Heart left ventricle (tissue), 13 donors: ENCODE measurements around the gene TTC12.

Experiments used
- CTCF ChIP-seq, 12 donors: fragments of 200-600 bp; sonication (generic) in 4 of 12; IDR thresholded peaks; one replicate each; pipeline versions ENCODE4 v1.5.0 to v1.8.0; 2018 to 2022; ENCODE audit warnings: antibody characterized with exemption in 12 of 12, mild to moderate bottlenecking in 5 of 12
- POLR2A ChIP-seq, 2 donors: fragments of 450-650 bp; IDR thresholded peaks; one replicate each; pipeline ENCODE4 v1.6.1; 2017; ENCODE audit warnings: antibody characterized with exemption in 2 of 2, mild to moderate bottlenecking in 2 of 2, moderate library complexity in 2 of 2
- donor health status: ischemic (EF 13 %, LVEDD 7.1; RV severe dilation, severe dysfunction).
- donor health status: DM: no; HTN: yes; CAD: no.
- donor health status: DM: no; HTN: no; CAD: no.
- donor health status: ischemic (EF 25% LVEDD 6.9; RV normal size, moderate dysfunction).
- donor health status: ischemic (EF 25% LVEDD 5.7; RV mildly dilated, moderate dysfunction).
- donor health status: ischemic (EF 35%, LVEDD 5.7; RV mildly dilated, moderate dysfunction).
- donor health status: nonischemic (EF 11% LVEDD 7.7; RV severe dilation, severe dysfunction).
- donor health status: DM: yes; HTN: yes; CAD: no.
- donor health status: PGD.
- donor health status: ischemic (EF 29% LVEDD 5.4; RV normal size, mild dysfunction).
- donor health status: nonischemic (EF 23%, LVEDD 6.1; RV moderate dilation, normal function).

- no peak for TF ChIP-seq POLR2A (IDR thresholded peaks at IDR 0.05)
- no peak for TF ChIP-seq CTCF (IDR thresholded peaks at IDR 0.05)
Observed at GRCh38 chr11:113287801-113288200, 26.6 kb upstream of the TTC12 start.
